CD14-positive monocyte (primary cell): ENCODE data around the gene NTN5. TPM values are rescaled to one million over a fixed set of nuclear protein-coding genes. Genes with fewer than 3 reads are reported as not detected.

ENCODE experiments used
- DNase-seq, 3 donors: peaks; one replicate each; pipeline ENCODE4 v3.0.0-alpha.2; 2011 to 2022
- H2AFZ ChIP-seq: 2 replicates; pipeline ENCODE4 v1.6.0; 2012; ENCODE audit warnings: mild to moderate bottlenecking, low read depth, low read length, inconsistent platforms; ENCODE audit not compliant: insufficient read depth, poor library complexity, severe bottlenecking
- H3K27ac ChIP-seq, 2 donors: 1 replicate in 1 of 2; 2 replicates in 1 of 2; pipeline ENCODE4 v1.5.1; 2012 to 2013; ENCODE audit warnings: low read length in 2 of 2, control low read depth in 1 of 2, inconsistent platforms in 1 of 2, low read depth in 1 of 2, mild to moderate bottlenecking in 1 of 2
- H3K27me3 ChIP-seq, 2 donors: one replicate each; pipeline versions ENCODE4 v1.6.0 to v1.6.1; 2011 to 2013; ENCODE audit warnings: low read length in 2 of 2; ENCODE audit not compliant: control insufficient read depth in 2 of 2, insufficient read depth in 2 of 2
- H3K36me3 ChIP-seq, 2 donors: replicated peaks in 1 of 2; 1 replicate in 1 of 2; 2 replicates in 1 of 2; pipeline versions ENCODE4 v1.5.1 to v1.6.1; 2012 to 2013; ENCODE audit warnings: low read length in 2 of 2, control low read depth in 1 of 2, inconsistent platforms in 1 of 2, mild to moderate bottlenecking in 1 of 2; ENCODE audit not compliant: insufficient read depth in 2 of 2, control insufficient read depth in 1 of 2
- H3K4me1 ChIP-seq, 2 donors: 1 replicate in 1 of 2; 2 replicates in 1 of 2; pipeline versions ENCODE4 v1.5.1 to v1.6.1; 2012 to 2013; ENCODE audit warnings: low read length in 2 of 2, control low read depth in 1 of 2, inconsistent platforms in 1 of 2, mild to moderate bottlenecking in 1 of 2, moderate library complexity in 1 of 2; ENCODE audit not compliant: insufficient read depth in 2 of 2, control insufficient read depth in 1 of 2
- H3K4me2 ChIP-seq: replicated peaks from 2 replicates; pipeline ENCODE3; 2012; ENCODE audit warnings: low read length, moderate library complexity, mild to moderate bottlenecking; ENCODE audit not compliant: poor library complexity, severe bottlenecking; ENCODE audit errors: extremely low read depth
- H3K4me3 ChIP-seq, 3 experiments: fragments of 200-600 bp in 1 of 3; sonication (generic) in 1 of 3; replicated peaks in 1 of 3; 1 replicate in 2 of 3; 2 replicates in 1 of 3; pipeline ENCODE4 v1.5.1; 2011 to 2013; ENCODE audit warnings: low read length in 3 of 3, mild to moderate bottlenecking in 3 of 3, control low read depth in 2 of 3, low read depth in 2 of 3, inconsistent platforms in 1 of 3, moderate library complexity in 1 of 3
- H3K79me2 ChIP-seq: 2 replicates; pipeline ENCODE4 v1.6.0; 2012; ENCODE audit warnings: mild to moderate bottlenecking, control low read depth, inconsistent platforms, low read length, moderate library complexity; ENCODE audit not compliant: insufficient read depth
- H3K9ac ChIP-seq: 2 replicates; pipeline ENCODE4 v1.6.0; 2017; ENCODE audit warnings: low read length, mild to moderate bottlenecking; ENCODE audit not compliant: insufficient read depth, poor library complexity, severe bottlenecking
- H3K9me3 ChIP-seq, 2 donors: replicated peaks in 1 of 2; 1 replicate in 1 of 2; 2 replicates in 1 of 2; pipeline versions ENCODE4 v1.5.1 to v1.6.1; 2012 to 2013; ENCODE audit warnings: low read length in 2 of 2, control low read depth in 1 of 2; ENCODE audit not compliant: control insufficient read depth in 1 of 2, insufficient read depth in 1 of 2
- H4K20me1 ChIP-seq: 2 replicates; pipeline ENCODE4 v1.6.0; 2012; ENCODE audit warnings: mild to moderate bottlenecking, low read length, control low read depth, moderate library complexity; ENCODE audit not compliant: insufficient read depth
- H3K27ac Mint-ChIP-seq, 7 donors: one replicate each; pipeline ENCODE4 v1.8.0; 2020; ENCODE audit warnings: mild to moderate bottlenecking in 7 of 7, mixed read lengths in 7 of 7, moderate library complexity in 6 of 7, inconsistent platforms in 2 of 7
- H3K27me3 Mint-ChIP-seq, 3 donors: one replicate each; pipeline ENCODE4 v1.8.0; 2021 to 2022; ENCODE audit warnings: low read depth in 3 of 3, mild to moderate bottlenecking in 3 of 3, mixed read lengths in 3 of 3, moderate library complexity in 3 of 3, inconsistent platforms in 1 of 3
- H3K36me3 Mint-ChIP-seq, 2 donors: one replicate each; pipeline ENCODE4 v1.8.0; 2020; ENCODE audit warnings: mixed read lengths in 2 of 2, inconsistent platforms in 1 of 2, mild to moderate bottlenecking in 1 of 2
- H3K4me1 Mint-ChIP-seq: one replicate; pipeline ENCODE4 v1.8.0; 2020; ENCODE audit warnings: mild to moderate bottlenecking, mixed read lengths
- H3K4me3 Mint-ChIP-seq, 2 donors: one replicate each; pipeline ENCODE4 v1.8.0; 2020; ENCODE audit warnings: mild to moderate bottlenecking in 2 of 2, mixed read lengths in 2 of 2, moderate library complexity in 1 of 2
- H3K9me3 Mint-ChIP-seq, 7 donors: one replicate each; pipeline ENCODE4 v1.8.0; 2020 to 2022; ENCODE audit warnings: mixed read lengths in 7 of 7, mild to moderate bottlenecking in 6 of 7, moderate library complexity in 6 of 7, inconsistent platforms in 2 of 7
- WGBS: methylation state at CpG from one replicate; pipeline ENCODE4 v1.1.5; 2013; ENCODE audit warnings: missing lambda C conversion rate; ENCODE audit not compliant: insufficient coverage; 5-methylcytosine and 5-hydroxymethylcytosine counted together
- intact Hi-C, 2 donors: fragments of 100-400 bp; cut with micrococcal nuclease; formaldehyde crosslinking; loops; one replicate each; pipeline versions ENCODE4 v1.15.0 to v1.15.1; 2023
- polyA plus RNA-seq, 3 donors: library from polyadenylated mRNA; depleted of rRNA in 1 of 3; unstranded in 2 of 3; stranded (reverse) in 1 of 3; fragments of 300-500 nt in 2 of 3; fragments of >200 nt in 1 of 3; fragmentation: Illumina TruSeq in 2 of 3; gene quantifications; 1 replicate in 2 of 3; 2 replicates in 1 of 3; pipeline ENCODE4 v1.2.3, GENCODE V29; 2012 to 2021
- TF ChIP-seq, protein P1 (sequence below): fragments of 200-600 bp; IDR thresholded peaks from one replicate; pipeline ENCODE4 v1.8.0; 2022; ENCODE audit warnings: antibody characterized with exemption, mild to moderate bottlenecking

The NTN5 gene
- polyA plus RNA-seq, 3 donors = 0.44 TPM; not detected in 2

DNA sequence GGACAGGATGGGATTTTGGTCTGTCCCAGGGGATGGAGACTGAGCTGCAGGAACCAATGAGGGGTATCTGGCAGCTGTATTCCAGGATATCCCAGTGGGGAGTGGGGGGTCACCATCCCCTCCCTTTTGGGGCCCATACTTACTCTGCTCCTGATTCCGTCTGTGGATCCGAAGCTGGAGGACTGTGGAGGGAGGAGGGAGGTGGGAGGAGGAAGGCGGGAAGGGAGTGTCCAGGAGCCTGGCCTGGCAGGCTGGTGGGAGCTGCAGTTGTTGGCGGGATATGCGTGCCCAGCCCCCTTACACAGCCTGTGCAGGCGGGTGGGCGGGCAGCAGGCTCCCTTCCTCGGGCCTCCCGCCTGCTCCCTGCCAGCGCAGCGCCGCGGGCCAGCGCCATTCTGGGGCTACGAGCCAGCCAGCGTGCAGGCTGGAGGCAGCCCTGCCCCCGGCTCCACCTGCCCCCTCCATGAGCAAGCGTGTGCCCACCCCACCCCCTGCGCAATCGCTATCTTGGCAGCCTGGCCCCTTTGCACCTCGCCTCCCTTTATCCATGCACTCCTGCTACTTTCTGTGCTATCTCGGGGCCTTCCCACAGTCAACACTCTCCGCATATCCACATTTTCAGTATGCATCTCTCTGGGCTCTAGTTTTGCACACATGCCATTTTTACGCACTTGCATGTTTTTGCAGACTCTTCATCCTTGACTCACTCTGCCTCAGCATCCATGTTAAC, 43.9 kb upstream of the NTN5 start:
- H3K79me2 ChIP-seq = no peaks in the 10 kb centered on the region
- no peak overlapping the region for H3K9ac ChIP-seq
- Mint-ChIP-seq H3K27me3 (peaks cover 6 to 9% (median 6%) of the 10 kb centered on the region in 3 donors), H3K4me3 (peak overlapping the region in 1 of 2 donors; percentile 12), H3K4me1 (peaks cover 23% of the 10 kb centered on the region), H3K36me3 (no peaks in the 10 kb centered on the region), H3K27ac (peak overlapping the region in 1 of 7 donors; percentile 76), H3K9me3 (peaks cover 0 to 4% (median 0%) of the 10 kb centered on the region in 7 donors)
- H3K27ac ChIP-seq = no peak overlapping the region
- 62% methylated on average over 23 of the region's 24 CpGs for WGBS
- DNase-seq = no peak
- H2AFZ ChIP-seq = no peak overlapping the region
- H3K4me3 ChIP-seq = no peak overlapping the region
- H3K4me1 ChIP-seq = peaks cover 26 to 36% of the 10 kb centered on the region in 2 donors
- H3K27me3 ChIP-seq = peaks cover 0 to 2% of the 10 kb centered on the region in 2 donors
- no peak overlapping the region for H3K4me2 ChIP-seq
- H4K20me1 ChIP-seq = no peaks in the 10 kb centered on the region
- H3K9me3 ChIP-seq = no peaks in the 10 kb centered on the region
- intact Hi-C loops = loop anchor here in 1 of 2 donors (10.0 kb wide), 1 partner anchor 72 kb away; the partner anchor contains the start of gene CA11
- no peaks in the 10 kb centered on the region for H3K36me3 ChIP-seq
- TF ChIP-seq, protein P1, sequence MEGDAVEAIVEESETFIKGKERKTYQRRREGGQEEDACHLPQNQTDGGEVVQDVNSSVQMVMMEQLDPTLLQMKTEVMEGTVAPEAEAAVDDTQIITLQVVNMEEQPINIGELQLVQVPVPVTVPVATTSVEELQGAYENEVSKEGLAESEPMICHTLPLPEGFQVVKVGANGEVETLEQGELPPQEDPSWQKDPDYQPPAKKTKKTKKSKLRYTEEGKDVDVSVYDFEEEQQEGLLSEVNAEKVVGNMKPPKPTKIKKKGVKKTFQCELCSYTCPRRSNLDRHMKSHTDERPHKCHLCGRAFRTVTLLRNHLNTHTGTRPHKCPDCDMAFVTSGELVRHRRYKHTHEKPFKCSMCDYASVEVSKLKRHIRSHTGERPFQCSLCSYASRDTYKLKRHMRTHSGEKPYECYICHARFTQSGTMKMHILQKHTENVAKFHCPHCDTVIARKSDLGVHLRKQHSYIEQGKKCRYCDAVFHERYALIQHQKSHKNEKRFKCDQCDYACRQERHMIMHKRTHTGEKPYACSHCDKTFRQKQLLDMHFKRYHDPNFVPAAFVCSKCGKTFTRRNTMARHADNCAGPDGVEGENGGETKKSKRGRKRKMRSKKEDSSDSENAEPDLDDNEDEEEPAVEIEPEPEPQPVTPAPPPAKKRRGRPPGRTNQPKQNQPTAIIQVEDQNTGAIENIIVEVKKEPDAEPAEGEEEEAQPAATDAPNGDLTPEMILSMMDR = no peak

DNA sequence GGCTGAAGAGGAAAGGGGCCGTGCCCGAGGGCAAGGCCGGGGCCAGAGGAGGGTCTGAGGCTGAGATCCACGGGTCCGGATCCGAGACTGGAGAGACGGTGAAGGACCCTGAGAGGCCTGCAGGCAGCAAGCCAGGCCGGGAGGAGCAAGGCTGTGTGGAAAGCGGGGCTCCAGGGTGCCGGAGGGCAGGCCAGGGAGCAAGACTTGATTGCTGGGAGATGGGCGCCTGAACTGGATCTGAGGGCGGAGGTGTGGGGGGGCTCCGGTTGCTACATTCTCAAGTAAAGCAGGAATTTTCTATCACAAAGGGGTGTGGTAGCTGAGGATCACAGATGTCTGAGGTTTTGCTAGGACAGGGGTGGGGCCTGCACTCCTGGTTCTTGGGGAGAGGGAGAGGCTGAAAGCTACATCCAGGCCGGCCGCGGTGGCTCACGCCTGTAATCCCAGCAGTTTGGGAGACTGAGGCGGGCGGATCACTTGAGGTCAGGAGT, 42.9 kb upstream of the NTN5 start:
- Mint-ChIP-seq H3K4me1 (peaks cover 18% of the 10 kb centered on the region), H3K4me3 (no peak overlapping the region), H3K27me3 (peaks cover 6 to 10% (median 6%) of the 10 kb centered on the region in 3 donors), H3K36me3 (no peaks in the 10 kb centered on the region), H3K27ac (peak overlapping the region in 1 of 7 donors; percentile 5), H3K9me3 (peaks cover 0 to 12% (median 4%) of the 10 kb centered on the region in 7 donors)
- no peak overlapping the region for H3K9ac ChIP-seq
- no peak overlapping the region for H3K4me2 ChIP-seq
- TF ChIP-seq, protein P1 = no peak
- no peaks in the 10 kb centered on the region for H4K20me1 ChIP-seq
- H3K79me2 ChIP-seq = no peaks in the 10 kb centered on the region
- 95% methylated on average over 12 of the region's 19 CpGs for WGBS
- DNase-seq = no peak
- no peak overlapping the region for H3K4me3 ChIP-seq
- peaks cover 0 to 8% of the 10 kb centered on the region in 2 donors for H3K9me3 ChIP-seq
- peaks cover 0 to 2% of the 10 kb centered on the region in 2 donors for H3K27me3 ChIP-seq
- no peaks in the 10 kb centered on the region for H3K36me3 ChIP-seq
- no peak overlapping the region for H3K27ac ChIP-seq
- no peak overlapping the region for H2AFZ ChIP-seq
- intact Hi-C loops = loop anchor here in 1 of 2 donors (10.0 kb wide), 1 partner anchor 71 kb away; the partner anchor contains the start of gene CA11
- H3K4me1 ChIP-seq = peaks cover 21 to 27% of the 10 kb centered on the region in 2 donors
